K562 (cell line): ENCODE measurements around the gene NME4. TPM values are rescaled to one million over a fixed set of nuclear protein-coding genes. Genes with fewer than 3 reads are reported as not detected.

ENCODE experiments used
- BHLHE40 ChIP-seq: IDR thresholded peaks from 2 replicates; pipeline ENCODE4 v1.6.1; 2011; ENCODE audit warnings: low read length, improper control_type of control experiment
- CHD2 ChIP-seq: IDR thresholded peaks from 2 replicates; pipeline ENCODE4 v1.6.1; 2011; ENCODE audit warnings: low read depth, low read length
- CREM ChIP-seq: IDR thresholded peaks from 2 replicates; pipeline ENCODE4 v1.6.1; 2014; ENCODE audit warnings: antibody characterized with exemption, low read depth
- CXXC5 ChIP-seq: fragments of 250-450 bp; sonication (Bioruptor Pico); IDR thresholded peaks from 2 replicates; pipeline ENCODE4 v1.8.0; 2022; ENCODE audit warnings: inconsistent platforms, mild to moderate bottlenecking, moderate library complexity
- EGR1 ChIP-seq: fragments of 450-650 bp; conservative IDR thresholded peaks from 2 replicates; pipeline ENCODE4 v1.6.1; 2017; ENCODE audit warnings: mild to moderate bottlenecking
- ERF ChIP-seq: fragments of 450-650 bp; formaldehyde crosslinking; IDR thresholded peaks from 2 replicates; pipeline ENCODE4 v1.4.0; 2020; ENCODE audit warnings: mild to moderate bottlenecking, mixed read lengths
- GTF2A2 ChIP-seq: IDR thresholded peaks from 2 replicates; pipeline ENCODE4 v1.6.1; 2016; ENCODE audit warnings: mild to moderate bottlenecking, missing genetic modification characterization, missing compliant biosample characterization
- HMBOX1 ChIP-seq: sonication (generic); IDR thresholded peaks from 2 replicates; pipeline ENCODE4 v1.6.1; 2016
- HNRNPL ChIP-seq: fragments of 200-400 bp; formaldehyde crosslinking; IDR thresholded peaks from 2 replicates; pipeline ENCODE4 v1.6.1; 2017; ENCODE audit warnings: low read depth, mild to moderate bottlenecking, low read length
- HSF4 ChIP-seq: fragments of 250-450 bp; sonication (Bioruptor Pico); IDR thresholded peaks from 2 replicates; pipeline ENCODE4 v2.1.2; 2022; ENCODE audit warnings: mild to moderate bottlenecking, moderate library complexity, borderline replicate concordance
- KDM5B ChIP-seq: fragments of 200-600 bp; sonication (generic); IDR thresholded peaks from 2 replicates; pipeline ENCODE4 v1.6.1; 2012; ENCODE audit warnings: low read depth, mild to moderate bottlenecking, moderate library complexity, low read length, control low read depth, inconsistent platforms; ENCODE audit not compliant: insufficient replicate concordance
- LCOR ChIP-seq: sonication (generic); formaldehyde crosslinking; IDR thresholded peaks from 2 replicates; pipeline ENCODE4 v1.8.0; 2022; ENCODE audit warnings: mild to moderate bottlenecking, missing genetic modification reagents
- MAFF ChIP-seq: IDR thresholded peaks from 2 replicates; pipeline ENCODE4 v1.6.1; 2012; ENCODE audit warnings: low read length, improper control_type of control experiment
- MEF2D ChIP-seq: conservative IDR thresholded peaks from 2 replicates; pipeline ENCODE4 v1.6.1; 2016; ENCODE audit warnings: low read depth, missing genetic modification characterization, missing compliant biosample characterization
- MXI1 ChIP-seq: IDR thresholded peaks from 2 replicates; pipeline ENCODE4 v1.6.1; 2011; ENCODE audit warnings: low read depth, mild to moderate bottlenecking, improper control_type of control experiment, low read length
- NFIC ChIP-seq: fragments of 450-650 bp; IDR thresholded peaks from 2 replicates; pipeline ENCODE4 v1.6.1; 2017; ENCODE audit warnings: mild to moderate bottlenecking, inconsistent platforms
- NRF1 ChIP-seq, 2 experiments: fragments of 450-650 bp; IDR thresholded peaks in 1 of 2; conservative IDR thresholded peaks in 1 of 2; 2 replicates each; pipeline ENCODE4 v1.6.1; 2014; ENCODE audit warnings: mild to moderate bottlenecking in 2 of 2
- PCBP1 ChIP-seq: fragments of 200-400 bp; formaldehyde crosslinking; IDR thresholded peaks from 2 replicates; pipeline ENCODE4 v1.6.1; 2018; ENCODE audit warnings: mild to moderate bottlenecking, low read depth, low read length; ENCODE audit not compliant: poor library complexity, severe bottlenecking
- POLR2A ChIP-seq: fragments of 450-650 bp; conservative IDR thresholded peaks from 2 replicates; pipeline ENCODE4 v1.6.1; 2016
- SMARCE1 ChIP-seq: fragments of 450-650 bp; IDR thresholded peaks from 2 replicates; pipeline ENCODE4 v1.7.1; 2016; ENCODE audit warnings: mild to moderate bottlenecking
- SRSF9 ChIP-seq: fragments of 200-400 bp; formaldehyde crosslinking; IDR thresholded peaks from 2 replicates; pipeline ENCODE4 v1.6.1; 2017; ENCODE audit warnings: low read depth, low read length, borderline replicate concordance
- TCF7 ChIP-seq: sonication (generic); IDR thresholded peaks from 2 replicates; pipeline ENCODE4 v1.6.1; 2016; ENCODE audit warnings: antibody characterized with exemption, borderline replicate concordance
- ZFP1 ChIP-seq: fragments of 450-650 bp; formaldehyde crosslinking; IDR thresholded peaks from 2 replicates; pipeline ENCODE4 v1.4.0; 2020; ENCODE audit warnings: mild to moderate bottlenecking, mixed read lengths
- ZNF134 ChIP-seq: fragments of 250-450 bp; sonication (Bioruptor Pico); conservative IDR thresholded peaks from 2 replicates; pipeline ENCODE4 v1.4.0; 2020
- polyA plus RNA-seq, 8 experiments: library from polyadenylated mRNA; depleted of rRNA in 4 of 8; stranded (reverse) in 5 of 8; unstranded in 3 of 8; fragments of >200 nt; fragmentation: Nextera tagmentation in 2 of 8; fragmentation: Illumina TruSeq in 1 of 8; extraction: Ambion mirVana in 2 of 8; extraction: Trizol in 1 of 8; gene quantifications; 2 replicates each; pipeline versions ENCODE4 v1.2.1 to v1.2.3, GENCODE V29; 2011 to 2014; ENCODE audit warnings: inconsistent platforms in 1 of 8, missing spikeins in 1 of 8
- total RNA-seq, 7 experiments: library from RNA; depleted of rRNA in 6 of 7; stranded (reverse); fragments of >200 nt in 6 of 7; fragmentation: Illumina TruSeq in 2 of 7; extraction: Trizol in 2 of 7; gene quantifications; 2 replicates each; pipeline versions ENCODE4 v1.2.1 to v1.2.3, GENCODE V29; 2011 to 2021; ENCODE audit warnings: low replicate concordance in 1 of 7
- TF ChIP-seq, protein P1 (sequence below), 2 experiments: fragments of 200-800 bp in 1 of 2; sonication (Bioruptor generic) in 1 of 2; sonication (generic) in 1 of 2; formaldehyde crosslinking in 1 of 2; IDR thresholded peaks in 1 of 2; conservative IDR thresholded peaks in 1 of 2; 2 replicates each; pipeline versions ENCODE4 v1.5.0 to v1.6.1; 2016 to 2020; ENCODE audit warnings: missing compliant biosample characterization in 1 of 2, missing genetic modification characterization in 1 of 2, missing genetic modification reagents in 1 of 2
- TF ChIP-seq, protein P2 (sequence below): fragments of 250-450 bp; sonication (Bioruptor Pico); IDR thresholded peaks from 2 replicates; pipeline ENCODE4 v1.9.0; 2021; ENCODE audit warnings: mild to moderate bottlenecking, inconsistent platforms

Gene NME4
- total and polyA plus RNA-seq, 9 of the 15 experiments (the other 6 are each of a cell fraction or from before 2014, with no cell fraction given) = 15.4 to 264 (median 139) TPM

DNA sequence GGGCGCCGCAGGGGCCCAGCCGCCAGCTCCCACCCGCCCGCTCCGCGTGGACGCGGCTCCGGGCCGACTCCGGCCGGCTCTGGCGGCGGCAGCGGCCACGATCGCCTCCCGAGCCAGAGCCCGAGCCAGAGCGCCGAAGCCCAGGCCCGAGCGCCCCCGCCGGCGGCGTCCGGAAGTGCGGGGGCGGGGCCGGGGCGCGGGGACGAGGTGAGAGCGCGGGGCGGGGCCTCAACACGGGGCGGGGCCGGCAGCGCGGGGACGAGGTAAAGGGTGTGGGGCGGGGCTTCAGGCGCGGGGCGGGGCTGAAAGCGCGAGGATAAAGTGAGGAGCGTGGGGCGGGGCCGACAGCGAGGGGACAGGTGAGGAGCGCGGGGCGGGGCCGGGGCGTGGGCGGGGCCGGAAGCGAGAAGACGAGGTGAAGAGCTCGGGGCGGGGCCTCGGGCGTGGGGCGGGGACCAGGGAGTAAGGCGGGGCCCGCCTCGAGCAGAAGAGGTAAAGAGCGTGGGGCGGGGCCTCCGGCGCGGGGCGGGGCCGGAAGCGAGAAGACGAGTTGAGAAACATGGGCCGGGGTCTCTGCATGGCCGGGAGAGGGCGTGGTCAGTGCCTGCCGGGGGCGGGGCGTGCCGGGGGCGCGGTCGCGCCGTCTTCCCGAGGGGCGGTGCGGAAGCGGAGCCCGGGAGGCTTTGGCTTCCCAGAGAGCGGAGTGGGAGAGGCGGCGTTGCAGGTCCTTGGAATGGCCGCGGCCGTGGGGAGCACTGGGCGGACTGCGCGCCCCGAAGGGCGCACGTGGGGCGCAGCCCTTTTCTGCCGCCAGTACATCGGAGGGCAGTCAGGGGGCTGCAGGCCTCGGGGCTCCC, 44.2 kb upstream of the NME4 start, which contains the start of gene AXIN1 (continued):
- TF ChIP-seq, protein P1, sequence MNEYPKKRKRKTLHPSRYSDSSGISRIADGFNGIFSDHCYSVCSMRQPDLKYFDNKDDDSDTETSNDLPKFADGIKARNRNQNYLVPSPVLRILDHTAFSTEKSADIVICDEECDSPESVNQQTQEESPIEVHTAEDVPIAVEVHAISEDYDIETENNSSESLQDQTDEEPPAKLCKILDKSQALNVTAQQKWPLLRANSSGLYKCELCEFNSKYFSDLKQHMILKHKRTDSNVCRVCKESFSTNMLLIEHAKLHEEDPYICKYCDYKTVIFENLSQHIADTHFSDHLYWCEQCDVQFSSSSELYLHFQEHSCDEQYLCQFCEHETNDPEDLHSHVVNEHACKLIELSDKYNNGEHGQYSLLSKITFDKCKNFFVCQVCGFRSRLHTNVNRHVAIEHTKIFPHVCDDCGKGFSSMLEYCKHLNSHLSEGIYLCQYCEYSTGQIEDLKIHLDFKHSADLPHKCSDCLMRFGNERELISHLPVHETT (CRISPR knock-in tag; conservative IDR thresholded peaks at IDR 0.05 in 1 of 2, IDR thresholded peaks at IDR 0.05 in 1 of 2) = no peak
- TF ChIP-seq MEF2D (tag) (no peak), SMARCE1 (no peak), PCBP1 (no peak), BHLHE40 (no peak), MXI1 (0 out of 2 replicates have a peak, but pooled peaks have one; percentile 48), EGR1 (0 out of 2 replicates have a peak, but pooled peaks have one; percentile 42), ERF (CRISPR knock-in tag) (0 out of 2 replicates have a peak, but pooled peaks have one; percentile 46), TCF7 (no peak), NFIC (no peak), MAFF (no peak), HNRNPL (no peak), NRF1 (conservative IDR thresholded peaks at IDR 0.05 in 1 of 2, IDR thresholded peaks at IDR 0.05 in 1 of 2) (peak; percentile 56 to 58), SRSF9 (no peak), KDM5B (peak; percentile 35), ZNF134 (CRISPR knock-in tag) (no peak), GTF2A2 (tag) (no peak), CHD2 (no peak), HSF4 (CRISPR knock-in tag) (no peak), CXXC5 (CRISPR knock-in tag) (peak; percentile 53), CREM (0 out of 2 replicates have a peak, but pooled peaks have one; percentile 6), LCOR (CRISPR knock-in tag) (no peak), POLR2A (peak; percentile 66), ZFP1 (no peak), HMBOX1 (no peak)
- TF ChIP-seq, protein P2, sequence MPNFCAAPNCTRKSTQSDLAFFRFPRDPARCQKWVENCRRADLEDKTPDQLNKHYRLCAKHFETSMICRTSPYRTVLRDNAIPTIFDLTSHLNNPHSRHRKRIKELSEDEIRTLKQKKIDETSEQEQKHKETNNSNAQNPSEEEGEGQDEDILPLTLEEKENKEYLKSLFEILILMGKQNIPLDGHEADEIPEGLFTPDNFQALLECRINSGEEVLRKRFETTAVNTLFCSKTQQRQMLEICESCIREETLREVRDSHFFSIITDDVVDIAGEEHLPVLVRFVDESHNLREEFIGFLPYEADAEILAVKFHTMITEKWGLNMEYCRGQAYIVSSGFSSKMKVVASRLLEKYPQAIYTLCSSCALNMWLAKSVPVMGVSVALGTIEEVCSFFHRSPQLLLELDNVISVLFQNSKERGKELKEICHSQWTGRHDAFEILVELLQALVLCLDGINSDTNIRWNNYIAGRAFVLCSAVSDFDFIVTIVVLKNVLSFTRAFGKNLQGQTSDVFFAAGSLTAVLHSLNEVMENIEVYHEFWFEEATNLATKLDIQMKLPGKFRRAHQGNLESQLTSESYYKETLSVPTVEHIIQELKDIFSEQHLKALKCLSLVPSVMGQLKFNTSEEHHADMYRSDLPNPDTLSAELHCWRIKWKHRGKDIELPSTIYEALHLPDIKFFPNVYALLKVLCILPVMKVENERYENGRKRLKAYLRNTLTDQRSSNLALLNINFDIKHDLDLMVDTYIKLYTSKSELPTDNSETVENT = peak; percentile 76; the same call in 1 of the 2 replicates
